HEK293 (cell line): ENCODE results near the gene ZP3.

Experiments
- ZNF350 ChIP-seq: fragments of 450-650 bp; formaldehyde crosslinking; IDR thresholded peaks from 2 replicates; pipeline ENCODE4 v1.5.0; 2017; ENCODE audit warnings: missing biosample characterization, mild to moderate bottlenecking, missing genetic modification characterization
- ZNF677 ChIP-seq: fragments of 450-650 bp; IDR thresholded peaks from 2 replicates; pipeline ENCODE4 v1.5.0; 2018; ENCODE audit warnings: missing biosample characterization, mild to moderate bottlenecking, missing genetic modification characterization, moderate library complexity
- TF ChIP-seq, protein P1 (sequence below): fragments of 450-650 bp; formaldehyde crosslinking; IDR thresholded peaks from 2 replicates; pipeline ENCODE4 v1.5.1; 2016; ENCODE audit warnings: missing biosample characterization, missing genetic modification characterization
- TF ChIP-seq, protein P2 (sequence below): fragments of 450-650 bp; formaldehyde crosslinking; IDR thresholded peaks from 2 replicates; pipeline ENCODE4 v1.5.1; 2016; ENCODE audit warnings: missing biosample characterization, missing genetic modification characterization

DNA sequence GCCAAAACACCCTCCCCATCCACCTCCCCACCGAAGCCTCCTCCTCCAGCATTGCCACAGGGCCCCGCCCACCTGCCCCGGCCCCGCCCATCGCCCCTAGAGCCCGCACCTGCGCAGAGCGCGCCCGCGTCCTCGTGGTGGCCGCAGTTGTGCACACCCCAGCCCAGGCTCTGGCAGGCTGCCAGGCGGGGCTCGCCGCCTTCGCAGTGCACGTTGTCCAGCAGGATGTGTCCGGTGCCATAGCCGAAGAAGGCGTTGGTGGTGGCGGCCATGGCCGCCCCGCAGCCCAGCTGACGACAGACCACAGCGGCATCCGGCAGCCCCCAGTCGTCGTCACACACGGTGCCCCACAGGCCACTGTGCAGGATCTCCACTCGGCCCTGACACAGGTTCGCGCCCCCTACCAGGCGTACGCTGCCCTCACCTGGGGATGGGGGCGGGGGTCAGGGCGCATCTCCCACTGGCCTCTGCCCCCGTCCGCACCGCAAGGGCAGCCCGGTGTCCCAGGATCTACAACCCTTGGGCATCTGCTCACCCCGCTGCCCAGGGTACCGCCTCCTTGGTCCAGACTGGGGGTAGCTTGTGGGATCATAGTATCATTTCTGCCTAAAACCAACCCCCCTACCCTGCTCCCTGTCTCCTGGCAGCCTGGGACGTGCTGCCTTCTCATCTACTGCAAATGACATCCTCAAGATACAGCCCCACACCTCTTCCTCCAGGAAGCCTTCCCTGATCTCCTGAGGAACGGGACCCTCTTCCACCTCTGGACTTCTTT is 27.2 kb upstream of the ZP3 start:
- TF ChIP-seq, protein P1, sequence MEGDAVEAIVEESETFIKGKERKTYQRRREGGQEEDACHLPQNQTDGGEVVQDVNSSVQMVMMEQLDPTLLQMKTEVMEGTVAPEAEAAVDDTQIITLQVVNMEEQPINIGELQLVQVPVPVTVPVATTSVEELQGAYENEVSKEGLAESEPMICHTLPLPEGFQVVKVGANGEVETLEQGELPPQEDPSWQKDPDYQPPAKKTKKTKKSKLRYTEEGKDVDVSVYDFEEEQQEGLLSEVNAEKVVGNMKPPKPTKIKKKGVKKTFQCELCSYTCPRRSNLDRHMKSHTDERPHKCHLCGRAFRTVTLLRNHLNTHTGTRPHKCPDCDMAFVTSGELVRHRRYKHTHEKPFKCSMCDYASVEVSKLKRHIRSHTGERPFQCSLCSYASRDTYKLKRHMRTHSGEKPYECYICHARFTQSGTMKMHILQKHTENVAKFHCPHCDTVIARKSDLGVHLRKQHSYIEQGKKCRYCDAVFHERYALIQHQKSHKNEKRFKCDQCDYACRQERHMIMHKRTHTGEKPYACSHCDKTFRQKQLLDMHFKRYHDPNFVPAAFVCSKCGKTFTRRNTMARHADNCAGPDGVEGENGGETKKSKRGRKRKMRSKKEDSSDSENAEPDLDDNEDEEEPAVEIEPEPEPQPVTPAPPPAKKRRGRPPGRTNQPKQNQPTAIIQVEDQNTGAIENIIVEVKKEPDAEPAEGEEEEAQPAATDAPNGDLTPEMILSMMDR (tag by site-specific recombination), result no peak
- TF ChIP-seq ZNF677 (tag by site-specific recombination) (no peak), ZNF350 (no peak)
- TF ChIP-seq, protein P2, sequence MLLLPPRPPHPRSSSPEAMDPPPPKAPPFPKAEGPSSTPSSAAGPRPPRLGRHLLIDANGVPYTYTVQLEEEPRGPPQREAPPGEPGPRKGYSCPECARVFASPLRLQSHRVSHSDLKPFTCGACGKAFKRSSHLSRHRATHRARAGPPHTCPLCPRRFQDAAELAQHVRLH (tag by site-specific recombination), result 0 out of 2 replicates have a peak, but pooled peaks have one; percentile 17
